HG03039 (cell line): ENCODE results near the gene PARD3.
"Not testable (repeated sequence)": the region's sequence is repeated elsewhere in the genome, so short reads cannot be mapped to it uniquely, and the experiment has no call there.

Source experiments
- ATAC-seq: cut with Tn5 transposase; IDR thresholded peaks from one replicate; pipeline ENCODE4 v1.9.1; 2021; ENCODE audit warnings: mild to moderate bottlenecking, moderate library complexity; ENCODE audit not compliant: unreplicated experiment

Gene PARD3

GRCh38 chr10:34075254-34075926 is 739.7 kb downstream of the PARD3 start:
- no peak for ATAC-seq

DNA sequence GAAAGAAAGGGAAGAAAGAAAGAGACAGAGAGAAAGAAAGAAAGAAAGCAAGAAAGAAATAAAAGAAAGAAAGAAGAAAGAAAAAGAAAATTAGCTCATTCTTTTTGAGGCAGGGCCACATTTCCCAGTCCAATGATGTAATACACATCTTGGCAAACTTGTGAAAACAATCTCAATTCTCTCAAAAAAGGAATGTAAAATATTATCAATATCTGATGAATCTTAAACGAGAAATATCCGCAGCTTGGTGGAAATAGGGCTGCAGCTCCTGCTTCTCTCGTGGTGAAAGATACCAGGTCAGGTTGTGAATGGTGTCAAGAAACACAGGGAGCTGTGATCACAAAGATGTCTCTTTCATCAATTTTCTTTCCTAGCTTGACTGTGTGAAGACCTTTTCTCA is 741.0 kb downstream of the PARD3 start:
- ATAC-seq = no peak

- not testable (repeated sequence) for ATAC-seq
Observed at GRCh38 chr10:34067741-34068140, 747.4 kb downstream of the PARD3 start.

DNA sequence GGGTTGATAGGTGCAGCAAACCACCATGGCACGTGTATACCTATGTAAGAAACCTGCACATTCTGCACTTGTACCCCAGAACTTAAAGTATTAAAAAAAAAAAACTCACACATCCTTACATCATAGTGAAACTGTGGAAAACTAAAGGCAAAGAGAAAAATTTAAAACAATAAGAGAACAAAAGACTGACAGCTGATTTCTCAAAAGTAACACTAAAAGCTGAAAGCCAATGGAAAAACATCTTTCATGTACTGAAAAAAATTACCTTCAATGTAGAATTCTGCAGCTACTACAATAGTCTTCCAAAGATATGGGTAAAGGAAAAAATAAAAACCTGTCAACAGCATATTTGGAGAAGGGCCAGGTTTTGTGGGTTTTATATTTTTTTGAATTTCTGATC is 751.5 kb downstream of the PARD3 start:
- no peak for ATAC-seq

- no peak for ATAC-seq
Observed at GRCh38 chr10:34061841-34062240, 753.3 kb downstream of the PARD3 start.
